Activated CD4-positive, CD25-positive, alpha-beta regulatory T cell treated with anti-CD3 and anti-CD28 coated beads, Interleukin-2, amount 50 U/mL, for 16 hours (primary cell): ENCODE data around the gene OR52W1.

Source experiments
- DNase-seq: peaks from one replicate; pipeline ENCODE4 v3.0.0-alpha.2; 2020; ENCODE audit warnings: low read depth, low spot score

OR52W1 gene

GRCh38 chr11:6199174-6199810 is at the start of gene OR52W1:
Gene OR52W1, plus strand, starts transcription at chr11:6199224. Its CDS starts 0 bp downstream, at chr11:6199224.
- no peak for DNase-seq

GRCh38 chr11:6151117-6151516 is 47.9 kb upstream of the OR52W1 start:
- DNase-seq, result no peak

- DNase-seq, result no peak
Observed at GRCh38 chr11:6152126-6152525, 46.9 kb upstream of the OR52W1 start.

- no peak for DNase-seq
Observed at GRCh38 chr11:6156628-6157359, 42.2 kb upstream of the OR52W1 start.

- no peak for DNase-seq
Observed at GRCh38 chr11:6170226-6170625, 28.8 kb upstream of the OR52W1 start, which contains the start of gene OR52B2. Gene OR52B2, minus strand, starts transcription at chr11:6170326. Its CDS starts 0 bp downstream, at chr11:6170326.

- no peak for DNase-seq
Observed at GRCh38 chr11:6175440-6175839, 23.6 kb upstream of the OR52W1 start.

GRCh38 chr11:6191742-6192141 is 7.3 kb upstream of the OR52W1 start:
- no peak for DNase-seq

- DNase-seq, result no peak
Observed at GRCh38 chr11:6194065-6194581, 4.9 kb upstream of the OR52W1 start.

- no peak for DNase-seq
Observed at GRCh38 chr11:6196396-6196795, 2.6 kb upstream of the OR52W1 start.

GRCh38 chr11:6197466-6198200 is 1.4 kb upstream of the OR52W1 start:
- DNase-seq, result no peak

GRCh38 chr11:6200975-6201374 is 2.0 kb downstream of the OR52W1 start:
- DNase-seq, result no peak

- no peak for DNase-seq
Observed at GRCh38 chr11:6201481-6201880, 2.5 kb downstream of the OR52W1 start.

GRCh38 chr11:6202041-6202440 is 3.0 kb downstream of the OR52W1 start:
- DNase-seq, result no peak

- no peak for DNase-seq
Observed at GRCh38 chr11:6203327-6203726, 4.3 kb downstream of the OR52W1 start.

- DNase-seq, result no peak
Observed at GRCh38 chr11:6204706-6205105, 5.7 kb downstream of the OR52W1 start.

GRCh38 chr11:6205366-6205765 is 6.3 kb downstream of the OR52W1 start, which contains the start of gene C11orf42:
Gene C11orf42, plus strand, starts transcription at chr11:6205557. Its CDS starts 59 bp downstream, at chr11:6205616.
- DNase-seq, result no peak

GRCh38 chr11:6206456-6207180 is 7.6 kb downstream of the OR52W1 start:
- DNase-seq, result no peak

- no peak for DNase-seq
Observed at GRCh38 chr11:6209801-6210200, 10.8 kb downstream of the OR52W1 start.

GRCh38 chr11:6210274-6210955 is 11.4 kb downstream of the OR52W1 start:
- no peak for DNase-seq

- no peak for DNase-seq
Observed at GRCh38 chr11:6214530-6214929, 15.5 kb downstream of the OR52W1 start.

GRCh38 chr11:6216501-6216900 is 17.5 kb downstream of the OR52W1 start:
- DNase-seq, result no peak
